HG02884 (cell line): Measurements from ENCODE around the gene TCFL5.

Experiments
- ATAC-seq: cut with Tn5 transposase; IDR thresholded peaks from one replicate; pipeline ENCODE4 v1.9.1; 2021; ENCODE audit warnings: mild to moderate bottlenecking, moderate library complexity; ENCODE audit not compliant: unreplicated experiment

TCFL5 gene

GRCh38 chr20:62814060-62814708, 47.4 kb downstream of the TCFL5 start:
- no peak for ATAC-seq

- no peak for ATAC-seq
Measured at GRCh38 chr20:62813588-62813987, 48.0 kb downstream of the TCFL5 start.

GRCh38 chr20:62812907-62813200, 48.8 kb downstream of the TCFL5 start:
- ATAC-seq: no peak

- ATAC-seq: no peak
Measured at GRCh38 chr20:62812181-62812906, 49.3 kb downstream of the TCFL5 start.

- no peak for ATAC-seq
Measured at GRCh38 chr20:62811720-62812119, 49.9 kb downstream of the TCFL5 start.

- ATAC-seq: no peak
Measured at GRCh38 chr20:62811320-62811719, 50.3 kb downstream of the TCFL5 start.

GRCh38 chr20:62809530-62810428, 51.8 kb downstream of the TCFL5 start:
- ATAC-seq: no peak

- no peak for ATAC-seq
Measured at GRCh38 chr20:62808211-62808865, 53.3 kb downstream of the TCFL5 start.

- ATAC-seq: no peak
Measured at GRCh38 chr20:62807444-62808210, 54.0 kb downstream of the TCFL5 start.

- ATAC-seq: no peak
Measured at GRCh38 chr20:62806383-62807050, 55.1 kb downstream of the TCFL5 start.

GRCh38 chr20:62805711-62806382, 55.8 kb downstream of the TCFL5 start:
- no peak for ATAC-seq

GRCh38 chr20:62805155-62805710, 56.4 kb downstream of the TCFL5 start:
- no peak for ATAC-seq

- ATAC-seq: no peak
Measured at GRCh38 chr20:62804627-62805154, 56.9 kb downstream of the TCFL5 start, which contains the start of gene OGFR. OGFR (plus strand) TSS chr20:62804835; CDS start chr20:62804860, 25 bp downstream.

- no peak for ATAC-seq
Measured at GRCh38 chr20:62804021-62804626, 57.5 kb downstream of the TCFL5 start.

- no peak for ATAC-seq
Measured at GRCh38 chr20:62802026-62802712, 59.5 kb downstream of the TCFL5 start.

- ATAC-seq: no peak
Measured at GRCh38 chr20:62801284-62802010, 60.2 kb downstream of the TCFL5 start.
